ENCODE data around the gene CCDC63.

DNA sequence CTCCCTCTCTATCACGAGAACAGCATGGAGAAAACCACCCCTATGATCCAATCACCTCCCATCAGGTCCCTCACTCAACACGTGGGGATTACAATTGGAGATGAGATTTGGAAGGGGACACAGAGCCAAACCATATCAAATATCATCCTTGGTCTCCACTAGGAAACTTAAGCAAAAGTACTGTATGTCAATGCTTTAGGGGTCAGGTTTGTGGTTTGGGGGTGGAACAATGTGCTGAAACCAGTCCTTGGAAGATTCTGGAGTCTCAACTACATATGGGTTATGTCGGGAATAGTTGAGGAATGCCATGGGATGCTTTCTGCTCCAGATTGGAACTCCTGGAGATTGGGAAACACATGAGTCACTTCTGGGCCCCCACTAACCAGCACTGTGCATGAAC is 48.3 kb upstream of the CCDC63 start:
- TF ChIP-seq, protein P1, sequence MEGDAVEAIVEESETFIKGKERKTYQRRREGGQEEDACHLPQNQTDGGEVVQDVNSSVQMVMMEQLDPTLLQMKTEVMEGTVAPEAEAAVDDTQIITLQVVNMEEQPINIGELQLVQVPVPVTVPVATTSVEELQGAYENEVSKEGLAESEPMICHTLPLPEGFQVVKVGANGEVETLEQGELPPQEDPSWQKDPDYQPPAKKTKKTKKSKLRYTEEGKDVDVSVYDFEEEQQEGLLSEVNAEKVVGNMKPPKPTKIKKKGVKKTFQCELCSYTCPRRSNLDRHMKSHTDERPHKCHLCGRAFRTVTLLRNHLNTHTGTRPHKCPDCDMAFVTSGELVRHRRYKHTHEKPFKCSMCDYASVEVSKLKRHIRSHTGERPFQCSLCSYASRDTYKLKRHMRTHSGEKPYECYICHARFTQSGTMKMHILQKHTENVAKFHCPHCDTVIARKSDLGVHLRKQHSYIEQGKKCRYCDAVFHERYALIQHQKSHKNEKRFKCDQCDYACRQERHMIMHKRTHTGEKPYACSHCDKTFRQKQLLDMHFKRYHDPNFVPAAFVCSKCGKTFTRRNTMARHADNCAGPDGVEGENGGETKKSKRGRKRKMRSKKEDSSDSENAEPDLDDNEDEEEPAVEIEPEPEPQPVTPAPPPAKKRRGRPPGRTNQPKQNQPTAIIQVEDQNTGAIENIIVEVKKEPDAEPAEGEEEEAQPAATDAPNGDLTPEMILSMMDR (IDR thresholded peaks at IDR 0.05): no peak
- TF ChIP-seq POLR2A (IDR thresholded peaks at IDR 0.05): no peak
